Keratinocyte (primary cell): ENCODE results near the gene ITPKB. TPM values are rescaled to one million over a fixed set of nuclear protein-coding genes. Genes with fewer than 3 reads are reported as not detected.

Experiments
- DNase-seq: peaks from one replicate; pipeline ENCODE4 v3.0.0-alpha.2; 2011; ENCODE audit warnings: low read depth, missing footprints, low spot score
- FAIRE-seq: peaks from 2 replicates; lab custom pipeline; 2011; peaks lifted over from hg19 to GRCh38; lab: Jason Lieb, UNC
- H2AFZ ChIP-seq: 2 replicates; pipeline ENCODE4 v1.6.0; 2012; ENCODE audit warnings: low read length, control low read depth, inconsistent platforms; ENCODE audit not compliant: control insufficient read depth
- H3K27ac ChIP-seq: 2 replicates; pipeline ENCODE4 v1.5.1; 2011; ENCODE audit warnings: low read length; ENCODE audit not compliant: control insufficient read depth, insufficient read depth
- H3K27me3 ChIP-seq: 3 replicates; pipeline ENCODE4 v1.6.0; 2011; ENCODE audit warnings: low read length; ENCODE audit not compliant: control insufficient read depth, insufficient read depth; ENCODE audit errors: extremely low read depth
- H3K36me3 ChIP-seq, 2 experiments: 2 replicates in 1 of 2; 3 replicates in 1 of 2; pipeline ENCODE4 v1.5.1; 2011; ENCODE audit warnings: low read length in 2 of 2, mild to moderate bottlenecking in 1 of 2; ENCODE audit not compliant: control insufficient read depth in 2 of 2, insufficient read depth in 2 of 2; ENCODE audit errors: extremely low read depth in 1 of 2
- H3K4me1 ChIP-seq: 3 replicates; pipeline ENCODE4 v1.5.1; 2011; ENCODE audit warnings: low read length; ENCODE audit not compliant: control insufficient read depth, insufficient read depth; ENCODE audit errors: extremely low read depth
- H3K4me2 ChIP-seq: 3 replicates; pipeline ENCODE4 v1.6.0; 2011; ENCODE audit warnings: low read depth, low read length; ENCODE audit not compliant: control insufficient read depth, insufficient read depth; ENCODE audit errors: extremely low read depth
- H3K4me3 ChIP-seq, 3 experiments: fragments of 200-600 bp in 1 of 3; sonication (generic) in 1 of 3; 2 replicates in 2 of 3; 3 replicates in 1 of 3; pipeline ENCODE4 v1.5.1; 2011 to 2016; ENCODE audit warnings: low read length in 3 of 3, mild to moderate bottlenecking in 3 of 3, control low read depth in 2 of 3, inconsistent platforms in 1 of 3, low read depth in 1 of 3, mixed read lengths in 1 of 3, mixed run types in 1 of 3, moderate library complexity in 1 of 3; ENCODE audit not compliant: control insufficient read depth in 2 of 3, insufficient read depth in 2 of 3; ENCODE audit errors: extremely low read depth in 1 of 3
- H3K79me2 ChIP-seq: 2 replicates; pipeline ENCODE4 v1.6.0; 2012; ENCODE audit warnings: low read length; ENCODE audit not compliant: control insufficient read depth, insufficient read depth
- H3K9ac ChIP-seq: 3 replicates; pipeline ENCODE4 v1.6.0; 2011; ENCODE audit warnings: low read length; ENCODE audit not compliant: control insufficient read depth, insufficient read depth; ENCODE audit errors: extremely low read depth
- H3K9me1 ChIP-seq: 3 replicates; pipeline ENCODE4 v1.6.0; 2011; ENCODE audit warnings: low read length; ENCODE audit not compliant: control insufficient read depth, insufficient read depth; ENCODE audit errors: extremely low read depth
- H3K9me3 ChIP-seq: 2 replicates; pipeline ENCODE4 v1.5.1; 2012; ENCODE audit warnings: low read depth, low read length; ENCODE audit not compliant: control insufficient read depth
- H4K20me1 ChIP-seq: 3 replicates; pipeline ENCODE4 v1.6.0; 2011; ENCODE audit warnings: low read length; ENCODE audit not compliant: control insufficient read depth, insufficient read depth; ENCODE audit errors: extremely low read depth
- EZH2 ChIP-seq: IDR thresholded peaks from one replicate; pipeline ENCODE4 v1.6.1; 2012; ENCODE audit warnings: inconsistent platforms, mild to moderate bottlenecking, low read length, moderate library complexity
- dilution Hi-C: fragments of 300-500 bp; cut with MboI; formaldehyde crosslinking; loops from one replicate; pipeline ENCODE4 v1.7.0; 2020; ENCODE audit warnings: low sequenced_read_pairs; ENCODE audit not compliant: extremely low pct_ligation_motif_present
- polyA plus RNA-seq, 5 experiments: library from polyadenylated mRNA; depleted of rRNA in 3 of 5; stranded (reverse) in 3 of 5; stranded (forward) in 1 of 5; unstranded in 1 of 5; fragments of >200 nt; gene quantifications; 1 replicate in 1 of 5; 2 replicates in 3 of 5; 3 replicates in 1 of 5; pipeline versions ENCODE4 v1.2.1 to v1.2.3, GENCODE V29; 2011 to 2012; ENCODE audit warnings: missing spikeins in 2 of 5, low read depth in 1 of 5, low replicate concordance in 1 of 5
- TF ChIP-seq, protein P1 (sequence below), 3 experiments: IDR thresholded peaks in 1 of 3; conservative IDR thresholded peaks in 1 of 3; optimal IDR thresholded peaks in 1 of 3; 2 replicates in 2 of 3; 3 replicates in 1 of 3; pipeline versions ENCODE3 to v1.5.1; 2011; ENCODE audit warnings: low read length in 3 of 3, mild to moderate bottlenecking in 3 of 3, moderate library complexity in 2 of 3, control low read depth in 1 of 3, inconsistent platforms in 1 of 3; ENCODE audit not compliant: insufficient read depth in 2 of 3; ENCODE audit errors: extremely low read depth in 1 of 3

Gene ITPKB
- polyA plus RNA-seq, 1 donor (not counting 4 experiments of a cell fraction or from before 2014, with no cell fraction given): 3.2 TPM

- no peaks in the 10 kb centered on the region for H3K9me3 ChIP-seq
- no peaks in the 10 kb centered on the region for H3K9me1 ChIP-seq
- FAIRE-seq (no peak), DNase-seq (no peak)
- no peak overlapping the region for H3K9ac ChIP-seq
- no peaks in the 10 kb centered on the region for H3K79me2 ChIP-seq
- peaks cover 10% of the 10 kb centered on the region for H3K4me1 ChIP-seq
- no peak overlapping the region for H3K27ac ChIP-seq
- H2AFZ ChIP-seq: no peak overlapping the region
- no peak overlapping the region for H3K4me3 ChIP-seq
- H4K20me1 ChIP-seq: peaks cover 3% of the 10 kb centered on the region
- peaks cover 3 to 5% of the 10 kb centered on the region in 2 experiments for H3K36me3 ChIP-seq
- dilution Hi-C loops: no loop called here
- H3K27me3 ChIP-seq: no peaks in the 10 kb centered on the region
- H3K4me2 ChIP-seq: no peak overlapping the region
- TF ChIP-seq EZH2: no peak
- TF ChIP-seq, protein P1, sequence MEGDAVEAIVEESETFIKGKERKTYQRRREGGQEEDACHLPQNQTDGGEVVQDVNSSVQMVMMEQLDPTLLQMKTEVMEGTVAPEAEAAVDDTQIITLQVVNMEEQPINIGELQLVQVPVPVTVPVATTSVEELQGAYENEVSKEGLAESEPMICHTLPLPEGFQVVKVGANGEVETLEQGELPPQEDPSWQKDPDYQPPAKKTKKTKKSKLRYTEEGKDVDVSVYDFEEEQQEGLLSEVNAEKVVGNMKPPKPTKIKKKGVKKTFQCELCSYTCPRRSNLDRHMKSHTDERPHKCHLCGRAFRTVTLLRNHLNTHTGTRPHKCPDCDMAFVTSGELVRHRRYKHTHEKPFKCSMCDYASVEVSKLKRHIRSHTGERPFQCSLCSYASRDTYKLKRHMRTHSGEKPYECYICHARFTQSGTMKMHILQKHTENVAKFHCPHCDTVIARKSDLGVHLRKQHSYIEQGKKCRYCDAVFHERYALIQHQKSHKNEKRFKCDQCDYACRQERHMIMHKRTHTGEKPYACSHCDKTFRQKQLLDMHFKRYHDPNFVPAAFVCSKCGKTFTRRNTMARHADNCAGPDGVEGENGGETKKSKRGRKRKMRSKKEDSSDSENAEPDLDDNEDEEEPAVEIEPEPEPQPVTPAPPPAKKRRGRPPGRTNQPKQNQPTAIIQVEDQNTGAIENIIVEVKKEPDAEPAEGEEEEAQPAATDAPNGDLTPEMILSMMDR (optimal IDR thresholded peaks at IDR 0.05 in 1 of 3, IDR thresholded peaks at IDR 0.05 in 1 of 3, conservative IDR thresholded peaks at IDR 0.05 in 1 of 3; ENCODE audit: extremely low read depth in 1 of 3, insufficient read depth in 2 of 3, low read length in 3 of 3): no peak
These were observed 94.4 kb downstream of the ITPKB start for GRCh38 chr1:226644541-226645176.

DNA sequence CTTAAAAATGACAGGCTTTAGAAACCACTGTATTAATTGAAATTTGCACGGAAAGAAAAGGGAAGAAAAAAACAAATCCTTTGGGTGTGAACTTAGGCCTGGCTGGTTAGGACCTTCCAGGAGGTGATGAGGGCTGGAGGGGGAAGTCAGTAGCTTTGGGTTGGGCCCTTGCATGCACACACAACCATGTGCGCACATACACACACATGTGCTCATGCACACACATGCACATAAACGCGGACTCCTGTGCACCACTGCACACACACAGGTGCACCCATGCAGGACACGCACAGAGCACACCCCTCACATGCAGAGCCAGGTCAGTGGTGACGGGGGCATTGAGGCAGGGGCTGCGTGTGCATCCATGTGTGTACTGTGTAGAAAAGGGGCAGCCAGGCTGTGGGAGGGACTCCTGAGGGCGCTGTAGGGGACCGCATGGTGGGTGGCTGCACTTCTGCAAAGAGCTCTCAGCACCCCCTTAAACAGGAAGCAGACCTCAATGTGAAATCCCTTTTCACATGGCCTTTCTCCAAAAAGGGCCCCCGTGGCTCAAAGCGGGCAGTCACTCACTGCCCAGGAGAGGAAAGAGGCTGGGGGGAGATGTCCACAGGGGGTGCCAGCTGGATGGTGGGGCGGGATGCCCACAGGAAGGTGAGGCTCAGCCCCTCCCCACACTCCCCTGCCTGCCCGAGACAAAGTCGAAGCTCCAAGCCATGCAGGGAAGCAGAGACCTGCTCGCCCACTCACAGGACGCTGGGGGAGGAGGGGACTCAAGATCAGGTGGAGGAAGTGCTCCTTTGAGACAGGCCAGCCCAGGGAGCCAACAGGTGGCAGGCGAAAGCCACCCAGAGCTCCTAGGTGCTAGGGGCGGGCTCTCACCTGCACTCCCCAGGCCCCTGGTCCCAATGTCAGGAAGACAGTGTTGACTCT, 95.2 kb downstream of the ITPKB start:
- H3K4me3 ChIP-seq: no peak overlapping the region
- FAIRE-seq (no peak), DNase-seq (no peak)
- no peak overlapping the region for H3K4me2 ChIP-seq
- H3K36me3 ChIP-seq: peaks cover 3 to 7% of the 10 kb centered on the region in 2 experiments
- no peak overlapping the region for H2AFZ ChIP-seq
- dilution Hi-C loops: no loop called here
- TF ChIP-seq, protein P1 (optimal IDR thresholded peaks at IDR 0.05 in 1 of 3, IDR thresholded peaks at IDR 0.05 in 1 of 3, conservative IDR thresholded peaks at IDR 0.05 in 1 of 3; ENCODE audit: extremely low read depth in 1 of 3, insufficient read depth in 2 of 3, low read length in 3 of 3): no peak
- TF ChIP-seq EZH2: no peak
- H3K9me3 ChIP-seq: no peaks in the 10 kb centered on the region
- peaks cover 3% of the 10 kb centered on the region for H4K20me1 ChIP-seq
- peaks cover 10% of the 10 kb centered on the region for H3K4me1 ChIP-seq
- no peak overlapping the region for H3K9ac ChIP-seq
- H3K79me2 ChIP-seq: no peaks in the 10 kb centered on the region
- H3K27me3 ChIP-seq: no peaks in the 10 kb centered on the region
- H3K9me1 ChIP-seq: no peaks in the 10 kb centered on the region
- H3K27ac ChIP-seq: no peak overlapping the region
